Suppressor macrophage (primary cell): ENCODE measurements around the gene ASPRV1.

ENCODE experiments used
- DNase-seq, 4 experiments: peaks; one replicate each; pipeline ENCODE4 v3.0.0-alpha.2; 2020 to 2022

Gene ASPRV1

DNA sequence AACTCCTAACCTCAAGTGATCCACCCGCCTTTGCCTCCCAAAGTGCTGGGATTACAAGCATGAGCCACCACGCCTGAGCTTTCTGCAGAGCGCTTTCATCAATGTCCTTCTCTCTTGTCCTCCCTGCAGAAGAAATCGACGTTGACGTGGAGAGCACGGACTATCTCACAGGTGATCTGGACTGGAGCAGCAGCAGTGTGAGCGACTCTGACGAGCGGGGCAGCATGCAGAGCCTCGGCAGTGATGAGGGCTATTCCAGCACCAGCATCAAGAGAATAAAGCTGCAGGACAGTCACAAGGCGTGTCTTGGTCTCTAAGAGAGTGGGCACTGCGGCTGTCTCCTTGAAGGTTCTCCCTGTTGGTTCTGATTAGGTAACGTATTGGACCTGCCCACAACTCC is 23.5 kb downstream of the ASPRV1 start:
- DNase-seq = no peak

DNA sequence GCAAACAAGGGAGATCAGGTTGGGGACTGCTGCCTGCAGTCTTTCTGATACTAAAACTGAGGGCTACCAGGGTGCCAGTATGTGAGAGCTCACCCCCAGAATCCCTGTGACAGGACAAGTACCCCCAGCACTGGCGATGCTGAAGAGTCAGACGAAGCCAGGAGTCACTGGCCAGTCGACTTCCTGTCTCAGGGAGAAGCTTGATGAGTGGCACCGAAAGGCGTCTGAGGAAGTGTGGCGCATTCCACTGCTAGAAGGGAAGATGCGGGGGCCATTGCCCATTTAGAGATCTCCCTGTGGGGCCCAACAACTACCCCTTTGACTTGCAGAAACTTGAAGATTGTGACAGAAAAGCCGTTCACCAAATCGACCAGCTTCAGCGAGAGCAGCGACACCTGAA is 24.5 kb downstream of the ASPRV1 start:
- peak; percentile 30 to 59 (median 52) for DNase-seq

DNA sequence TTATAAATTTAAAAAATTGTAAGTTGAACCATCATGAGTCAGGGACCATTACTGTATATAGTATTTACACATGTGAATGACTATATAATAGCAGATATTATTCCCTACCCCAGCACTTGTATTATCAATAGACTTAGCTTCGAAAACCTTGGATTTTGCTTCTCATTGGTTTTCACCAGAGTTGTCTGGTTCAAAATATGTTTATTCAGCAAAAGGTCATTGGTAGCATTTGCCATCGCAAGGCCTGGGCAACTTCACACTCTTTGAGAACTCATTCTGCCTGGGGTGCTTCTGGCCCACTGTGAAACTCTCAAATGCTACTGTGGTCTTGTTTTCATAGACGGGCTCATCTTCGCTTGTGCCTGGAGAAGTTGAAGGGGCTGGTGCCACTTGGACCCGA is 26.4 kb downstream of the ASPRV1 start:
- no peak for DNase-seq

DNA sequence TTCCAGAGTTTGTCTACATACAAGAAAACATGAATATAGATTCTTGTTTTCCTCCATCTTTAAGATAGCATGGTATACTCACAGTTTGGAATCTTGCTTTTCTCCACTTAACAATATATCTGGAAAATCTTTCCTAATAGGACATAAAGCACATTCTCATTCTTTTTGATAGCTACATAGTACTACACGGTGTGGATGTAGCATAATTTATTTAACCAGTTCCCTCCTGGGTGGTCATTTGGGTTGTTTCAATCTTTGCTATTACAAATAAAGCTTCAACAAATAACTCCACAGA is 26.9 kb downstream of the ASPRV1 start:
- no peak for DNase-seq

DNA sequence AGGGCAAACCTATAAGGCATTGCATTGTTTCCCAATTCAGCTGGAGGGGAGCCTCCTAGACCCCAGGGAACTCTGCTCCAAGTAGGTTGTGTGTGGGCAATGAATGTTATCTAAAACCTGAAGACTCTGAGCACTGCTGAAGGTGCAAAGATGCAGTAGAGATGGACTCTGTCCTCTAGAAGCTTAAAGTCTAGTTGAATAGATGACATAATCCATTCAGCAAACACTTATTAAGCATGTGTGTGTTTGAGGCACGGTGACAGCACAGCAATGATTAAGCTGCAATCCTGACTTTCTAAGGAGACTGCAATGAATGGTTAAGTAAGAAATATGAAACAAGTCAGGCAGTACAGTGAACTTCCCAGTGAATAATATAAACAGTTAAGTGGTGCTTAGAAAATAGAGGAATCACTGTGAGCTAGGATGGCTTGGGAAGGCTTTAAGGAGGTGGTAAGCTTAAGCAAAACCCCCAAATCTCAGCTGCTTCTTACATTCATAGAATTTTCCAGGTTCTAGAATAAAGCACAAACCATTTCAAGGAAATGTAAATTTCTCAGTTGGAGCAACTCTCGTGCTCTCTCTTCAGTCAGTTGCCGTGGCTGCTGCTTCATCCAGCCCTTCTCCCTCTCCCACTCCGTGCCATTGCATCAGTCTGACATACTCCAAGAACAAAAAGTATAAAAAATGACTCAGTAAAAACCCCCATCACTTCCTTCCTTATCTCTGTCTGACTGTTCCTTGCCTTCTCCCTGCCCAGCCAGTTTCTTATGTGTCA is 27.4 kb downstream of the ASPRV1 start:
- peak; percentile 82 to 95 (median 90) for DNase-seq

DNA sequence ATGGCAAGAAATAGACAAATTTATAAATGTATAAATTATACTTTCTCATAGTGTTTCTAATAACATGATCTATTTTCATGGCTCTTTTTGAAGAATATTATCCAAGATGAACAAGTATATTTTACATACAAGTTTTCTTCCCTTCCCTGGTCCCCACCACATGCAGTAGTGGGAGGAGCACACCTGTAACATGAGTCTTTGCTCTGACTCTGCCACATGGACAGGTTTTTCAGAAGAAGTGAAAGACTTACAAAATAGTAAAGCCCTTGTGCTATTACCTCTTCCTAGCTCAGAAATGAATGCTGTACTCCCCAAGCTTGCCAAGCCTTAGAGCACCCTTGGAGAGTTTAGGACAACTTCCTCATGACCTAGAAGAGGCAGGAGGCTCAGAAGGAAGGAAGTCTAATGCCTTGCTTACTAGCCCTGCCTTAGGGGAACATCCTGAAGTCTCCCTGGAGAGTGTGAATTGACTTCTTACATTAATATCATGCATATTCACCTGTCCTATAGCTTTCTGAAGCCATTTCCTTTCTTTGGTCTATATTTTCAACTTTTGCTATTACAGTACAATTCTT is 28.1 kb downstream of the ASPRV1 start:
- peak; percentile 66 to 85 (median 81) for DNase-seq

DNA sequence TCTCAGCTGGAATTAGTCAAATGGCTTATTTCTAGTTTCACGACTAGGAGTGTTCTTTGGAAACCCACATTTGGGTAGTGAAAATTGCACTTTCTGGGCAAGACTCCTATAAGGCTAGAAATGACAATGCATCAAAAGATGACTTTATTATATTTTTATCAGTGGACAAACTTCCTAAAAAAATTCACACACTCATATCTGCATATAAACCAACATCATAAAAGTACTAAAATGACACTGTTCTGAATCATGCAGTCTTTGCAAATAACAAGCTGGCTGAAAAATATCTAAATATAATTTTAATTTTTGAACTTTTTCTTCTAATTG is 28.9 kb downstream of the ASPRV1 start:
- DNase-seq = no peak

DNA sequence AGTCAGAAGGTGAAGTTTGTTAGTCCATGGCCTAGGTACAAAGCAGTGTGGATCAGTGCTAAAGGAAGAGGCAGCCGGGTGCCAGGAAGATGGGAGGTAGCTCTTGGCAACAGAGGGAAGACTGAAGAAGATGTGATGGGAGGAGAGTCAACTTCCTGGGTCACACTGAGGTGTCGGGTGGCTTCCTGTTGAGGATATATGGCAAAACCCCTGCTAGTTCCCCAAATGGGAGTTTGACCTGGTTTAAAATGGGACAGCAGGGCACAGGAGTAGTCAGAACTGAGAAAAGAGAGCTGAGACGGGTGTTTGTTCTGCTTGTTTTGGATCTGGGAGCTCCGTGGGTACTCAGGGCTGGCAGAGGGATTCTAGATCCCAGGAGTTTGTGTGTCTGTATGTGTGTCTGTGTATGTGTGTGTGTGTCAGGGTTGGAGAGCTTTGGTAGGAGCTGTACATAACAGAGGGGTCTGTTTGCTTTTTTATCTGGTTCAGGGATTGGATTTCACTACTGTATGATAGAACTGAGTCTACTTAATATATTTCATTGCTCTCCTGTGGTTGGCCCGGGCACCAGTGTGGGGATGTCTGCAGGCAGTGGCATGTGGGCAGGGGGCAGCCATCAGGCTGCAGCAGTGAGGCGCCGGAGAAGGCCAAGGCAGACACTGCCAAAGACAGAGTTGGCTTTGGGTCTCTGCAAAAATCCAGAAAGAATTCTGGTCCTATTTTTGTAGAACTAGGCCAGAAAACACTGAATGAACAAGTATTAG is 29.4 kb downstream of the ASPRV1 start:
- DNase-seq = peak in 3 of 4 experiments; percentile 36 to 50 (median 37)

DNA sequence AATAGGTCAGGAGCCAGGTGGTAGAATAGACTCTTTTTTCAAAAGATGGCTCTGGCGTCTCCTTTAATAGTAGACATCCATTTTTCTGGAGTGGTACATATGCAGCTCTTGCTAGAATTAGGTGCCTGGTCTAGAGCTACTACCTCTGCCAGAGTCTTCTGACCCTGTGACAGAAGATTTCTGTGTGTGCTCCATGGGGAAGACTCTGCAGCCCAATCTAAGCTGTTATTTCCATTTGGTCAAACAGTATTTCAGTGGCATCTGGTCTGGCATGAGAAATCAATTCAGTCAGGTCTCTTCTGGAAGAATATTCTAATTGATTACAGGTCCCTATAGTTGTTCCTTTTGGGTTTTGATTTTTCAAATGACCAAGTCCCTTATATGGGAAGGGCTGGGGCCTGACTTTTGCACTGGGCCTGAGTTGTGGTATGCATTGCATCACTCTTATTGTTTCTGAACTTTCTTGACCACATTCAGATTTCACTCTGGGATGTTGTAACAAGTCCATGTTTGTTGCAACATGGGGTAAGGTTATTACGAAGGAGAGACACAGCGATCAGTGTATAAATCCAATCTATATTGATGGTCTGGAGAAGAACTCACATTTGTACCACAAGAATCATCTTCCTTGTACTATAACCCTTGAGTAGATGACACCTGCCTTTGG is 34.4 kb downstream of the ASPRV1 start:
- peak; percentile 32 to 70 (median 56) for DNase-seq

DNA sequence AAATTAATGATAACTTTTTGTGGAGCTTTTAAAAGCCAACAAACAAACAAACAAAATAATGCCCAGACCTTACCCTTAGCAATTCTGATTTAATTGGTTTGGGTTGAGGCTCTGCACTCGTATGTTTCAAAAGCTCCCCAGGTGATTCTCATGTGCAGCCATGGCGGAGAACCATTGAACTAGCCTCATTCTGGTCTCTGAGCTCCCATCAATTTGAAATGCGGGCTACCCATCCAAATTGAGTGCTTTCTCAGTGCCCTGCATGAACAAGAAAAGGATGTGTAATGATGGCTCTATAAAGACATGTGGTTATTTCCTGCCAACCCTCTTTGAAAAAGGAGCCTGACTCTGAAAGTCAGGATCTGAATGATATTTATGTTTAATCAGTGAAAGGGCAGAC is 38.3 kb downstream of the ASPRV1 start:
- DNase-seq = no peak

DNA sequence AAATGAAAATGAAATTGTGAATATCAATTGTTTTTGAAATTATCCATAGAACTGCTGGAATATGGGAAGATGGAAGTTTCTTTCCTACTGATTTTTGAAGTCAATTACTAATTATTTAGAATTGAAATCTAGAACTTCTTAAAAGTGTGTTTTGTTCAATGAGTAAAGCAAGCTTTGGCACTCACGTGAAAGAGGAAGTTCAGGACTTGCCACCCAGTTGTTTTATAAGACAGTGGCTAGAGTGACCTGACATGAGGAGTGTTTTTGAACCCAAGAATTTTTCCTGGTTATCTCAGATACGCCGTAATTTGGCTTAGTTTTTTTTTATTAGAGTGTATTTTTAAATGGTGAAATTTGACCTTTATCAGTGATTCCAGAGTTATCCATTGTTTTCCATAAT is 43.0 kb downstream of the ASPRV1 start:
- peak; percentile 43 to 72 (median 57) for DNase-seq

DNA sequence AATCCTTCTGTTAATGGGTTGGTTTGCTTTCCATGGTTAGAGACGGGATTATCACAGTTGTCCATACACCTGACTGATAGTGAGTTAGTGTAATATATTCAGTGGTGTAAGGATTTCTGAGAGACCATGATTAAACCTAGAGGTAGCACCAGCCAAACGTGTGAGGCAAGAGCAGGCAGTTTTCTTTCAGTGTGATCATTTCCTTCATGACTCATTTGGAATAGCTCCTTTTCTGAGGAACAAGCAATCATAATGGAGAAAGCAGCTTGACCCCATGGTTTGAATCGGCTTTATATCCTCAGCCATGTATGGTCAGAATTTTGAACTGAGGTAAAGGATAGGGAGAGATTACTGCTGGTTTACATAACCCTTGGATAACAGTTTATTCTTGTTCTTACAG is 43.6 kb downstream of the ASPRV1 start:
- DNase-seq = peak; percentile 69 to 87 (median 76)

DNA sequence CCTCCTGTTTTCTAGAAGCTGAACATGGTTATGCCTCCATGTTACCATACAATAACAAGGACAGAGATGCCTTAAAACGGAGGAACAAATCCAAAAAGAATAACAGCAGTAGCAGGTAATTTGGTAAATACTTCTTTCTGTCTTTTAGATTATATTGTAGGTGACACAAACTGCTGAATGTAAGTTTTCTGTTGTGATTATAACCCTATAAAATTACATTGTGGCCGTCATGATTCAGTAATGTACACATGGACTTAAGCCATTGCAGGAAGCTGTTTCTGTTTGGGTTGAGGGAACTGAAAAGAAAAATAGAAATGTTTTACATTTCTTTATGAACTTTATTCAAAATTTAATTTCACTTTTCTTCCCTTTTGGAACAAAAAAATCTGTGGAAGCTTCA is 45.3 kb downstream of the ASPRV1 start:
- no peak for DNase-seq

DNA sequence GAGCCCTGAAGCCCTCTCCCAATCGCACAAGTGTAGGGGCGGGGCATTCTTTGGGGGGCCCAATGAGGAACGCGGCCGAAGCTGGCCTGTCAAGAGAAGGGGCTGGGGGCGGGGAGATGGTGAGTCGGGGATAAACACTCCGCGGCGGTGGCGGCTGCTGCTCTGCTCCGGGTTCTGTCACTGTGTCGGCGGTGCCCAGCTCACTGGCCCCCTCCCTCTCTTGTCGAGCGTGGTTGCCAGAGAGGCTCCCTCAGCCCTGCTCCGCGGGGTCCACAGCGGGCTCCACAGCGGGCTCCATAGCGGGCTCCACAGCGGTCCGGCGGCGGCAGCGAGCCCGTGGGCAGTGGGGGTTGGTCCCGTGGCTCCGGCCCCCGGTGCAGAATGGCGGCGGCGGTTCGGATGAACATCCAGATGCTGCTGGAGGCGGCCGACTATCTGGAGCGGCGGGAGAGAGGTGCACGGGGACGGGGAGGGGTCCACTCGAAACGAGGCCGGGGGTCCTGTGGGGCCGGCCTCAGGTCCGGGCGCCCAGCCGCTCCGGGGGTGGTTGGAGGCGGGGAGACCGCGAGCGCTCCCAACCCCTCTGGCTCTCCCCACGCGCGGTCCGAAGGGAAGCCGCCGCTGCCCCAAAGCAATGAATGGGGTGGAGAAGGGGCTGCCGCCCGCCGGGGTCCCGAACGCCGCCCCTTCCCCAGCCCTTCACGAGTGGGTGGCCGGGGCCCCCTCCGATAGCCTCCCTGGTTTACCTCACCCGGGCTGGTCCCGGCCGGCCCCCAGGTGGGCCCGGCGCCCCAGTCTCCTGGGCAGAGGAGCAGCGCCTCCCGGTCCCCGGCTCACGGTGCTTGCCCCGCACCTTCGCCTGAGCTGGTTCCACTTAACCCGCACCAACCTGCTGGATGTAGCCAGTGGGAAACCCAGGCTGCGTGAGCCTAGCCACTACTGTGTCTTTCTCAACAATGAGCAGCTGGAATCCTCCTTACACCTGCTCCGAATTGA is 46.2 kb downstream of the ASPRV1 start, which contains the start of gene MXD1:
Gene MXD1 (plus strand): TSS at position 160 of the 996 bp plus-strand sequence. CDS start 222 bp downstream, at position 382.
- peak; percentile 34 to 61 (median 46) for DNase-seq

DNA sequence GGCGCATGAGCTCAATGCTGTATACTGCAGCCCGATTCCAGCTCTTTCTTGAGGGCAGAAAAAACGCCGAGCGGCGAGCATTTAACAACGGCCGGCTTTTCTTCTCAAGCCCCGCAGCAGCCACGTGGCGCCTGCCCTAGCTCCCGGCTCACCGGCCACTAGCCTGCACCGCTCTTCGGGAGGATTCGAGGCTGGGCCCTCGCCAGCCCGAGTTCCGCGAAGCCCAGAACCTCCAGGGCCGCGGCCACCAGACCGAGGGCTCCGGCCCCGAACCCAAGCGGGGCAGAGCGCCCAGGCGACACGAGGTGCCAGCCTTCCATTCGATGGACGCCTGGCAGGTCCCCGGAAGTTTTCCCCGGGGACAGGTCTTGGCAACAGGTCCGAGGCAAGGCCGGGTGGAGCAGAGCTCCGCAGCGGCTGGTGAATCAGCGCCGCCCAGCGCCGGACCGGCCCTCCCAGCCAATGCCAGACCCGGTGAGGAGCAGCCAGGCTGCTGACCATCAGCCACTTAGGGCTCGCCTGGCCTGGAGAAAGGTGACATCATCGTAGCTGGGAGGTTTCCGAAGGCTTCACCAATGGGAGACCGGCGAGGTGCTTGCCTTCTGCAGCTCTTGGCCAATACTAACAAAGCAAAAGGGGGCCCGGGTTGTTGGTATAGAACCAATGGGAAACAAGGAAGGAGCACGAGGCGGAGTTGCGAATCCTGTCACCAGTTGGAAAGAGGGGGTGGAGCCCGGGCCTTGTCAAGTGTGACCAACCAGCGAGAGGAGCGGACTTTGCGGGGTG is 47.1 kb downstream of the ASPRV1 start:
- peak; percentile 99 to 100 (median 100) for DNase-seq

DNA sequence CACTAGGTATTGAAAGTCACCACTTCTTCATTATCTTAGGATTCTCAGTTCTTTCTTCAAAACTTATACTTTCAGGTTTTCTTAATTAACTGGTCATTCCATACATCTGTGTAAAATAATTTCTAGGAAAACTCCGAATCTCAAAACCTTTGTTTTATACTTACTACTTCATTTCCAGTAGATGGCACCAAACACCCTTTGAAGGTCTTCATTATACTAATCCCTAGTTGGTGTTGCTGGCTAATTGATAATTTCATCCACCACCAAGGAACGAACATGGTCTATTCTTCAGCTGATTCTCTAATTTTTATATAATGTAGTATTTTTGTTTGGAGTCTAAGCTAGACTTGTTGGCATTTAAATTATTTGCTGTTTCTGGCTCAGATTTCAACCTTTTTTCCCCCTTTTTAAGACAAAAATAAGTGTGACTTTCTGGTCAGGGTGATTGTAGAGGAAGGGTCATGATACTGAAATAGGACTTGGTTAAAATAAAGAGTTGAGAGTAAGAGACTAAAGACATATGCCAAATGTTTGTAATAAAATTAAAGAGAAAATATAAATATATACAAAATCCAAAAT is 49.4 kb downstream of the ASPRV1 start:
- peak in 3 of 4 experiments; percentile 34 to 89 (median 79) for DNase-seq
